Stomach (tissue), 4 donors: Measurements from ENCODE around the gene KHSRP.

Experiments
- CTCF ChIP-seq, 7 experiments: fragments of 450-650 bp in 4 of 7; fragments of 200-600 bp in 3 of 7; sonication (generic) in 3 of 7; IDR thresholded peaks; one replicate each; pipeline ENCODE4 v1.5.1; 2016 to 2019; ENCODE audit warnings: antibody characterized with exemption in 7 of 7, control low read depth in 2 of 7, mild to moderate bottlenecking in 1 of 7
- POLR2A ChIP-seq, 4 donors: fragments of 450-650 bp; IDR thresholded peaks; one replicate each; pipeline ENCODE4 v1.6.1; 2016; ENCODE audit warnings: antibody characterized with exemption in 4 of 4, control low read depth in 2 of 4, mild to moderate bottlenecking in 1 of 4, moderate library complexity in 1 of 4

DNA sequence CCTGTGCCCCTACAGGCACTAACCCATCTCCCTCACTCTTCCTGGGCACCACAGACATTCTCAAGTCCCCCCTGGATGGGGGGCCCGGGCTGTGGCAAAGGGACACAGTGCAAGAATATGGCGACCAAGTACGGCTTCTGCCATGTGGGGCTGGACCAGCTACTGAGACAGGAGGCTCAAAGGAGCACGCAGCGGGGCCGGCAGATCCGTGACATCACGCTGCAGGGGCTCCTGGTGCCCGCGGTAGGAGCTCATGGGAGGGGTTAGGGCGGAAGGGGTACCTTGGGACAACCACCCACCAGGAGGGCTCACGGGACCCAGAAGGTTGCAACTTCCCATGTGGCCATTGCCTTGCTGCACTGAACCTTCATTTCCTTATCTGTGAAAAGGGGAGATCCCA, 28.3 kb downstream of the KHSRP start:
- TF ChIP-seq POLR2A (IDR thresholded peaks at IDR 0.05): no peak
- no peak for TF ChIP-seq CTCF (IDR thresholded peaks at IDR 0.05)
